NCI-H510A treated with DMSO at 0.1 percent for 48 hours (cell line): ENCODE measurements around the gene AMFR.

Experiments used
- DNase-seq: peaks from one replicate; lab custom pipeline; 2025; lab: John Stamatoyannopoulos, UW

The AMFR gene

DNA sequence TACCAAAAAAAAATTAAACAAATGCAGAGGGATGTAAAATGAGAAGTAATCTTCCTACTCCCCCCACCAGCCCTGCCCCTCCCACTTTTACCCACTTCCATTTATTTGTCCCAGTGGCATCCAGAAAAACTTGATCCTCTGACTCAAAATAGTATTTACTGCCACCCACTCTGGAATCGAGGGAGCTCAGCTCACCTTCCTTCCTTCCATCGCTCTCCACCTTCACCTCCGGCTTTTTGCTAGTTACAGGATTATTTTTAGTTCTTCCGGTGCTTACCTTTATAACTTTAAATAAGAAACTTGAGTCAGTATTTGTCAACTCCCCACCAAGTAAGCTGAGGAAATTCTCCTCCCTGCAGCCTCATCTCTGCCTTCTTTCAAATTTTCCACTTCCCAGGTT, 94.9 kb downstream of the AMFR start:
- DNase-seq, result no peak

DNA sequence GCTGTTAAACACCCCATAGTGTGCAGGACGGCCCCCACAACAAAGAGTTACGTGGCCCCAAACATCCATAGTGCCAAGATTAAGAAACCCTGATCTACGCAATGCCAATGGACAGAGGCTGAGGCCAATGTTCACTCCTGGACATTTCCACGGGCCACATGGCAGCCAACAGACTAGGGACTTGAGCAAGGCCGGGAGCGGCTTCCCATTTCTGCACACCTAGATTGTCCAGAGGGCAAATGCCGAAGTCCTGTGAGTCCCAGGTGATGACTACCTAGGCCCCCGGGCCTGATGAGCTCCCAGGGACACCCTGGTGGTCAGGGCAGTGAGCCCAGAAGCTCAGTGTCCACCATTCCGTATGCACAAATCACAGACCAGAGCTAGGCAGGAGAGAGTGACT, 95.5 kb downstream of the AMFR start:
- no peak for DNase-seq

DNA sequence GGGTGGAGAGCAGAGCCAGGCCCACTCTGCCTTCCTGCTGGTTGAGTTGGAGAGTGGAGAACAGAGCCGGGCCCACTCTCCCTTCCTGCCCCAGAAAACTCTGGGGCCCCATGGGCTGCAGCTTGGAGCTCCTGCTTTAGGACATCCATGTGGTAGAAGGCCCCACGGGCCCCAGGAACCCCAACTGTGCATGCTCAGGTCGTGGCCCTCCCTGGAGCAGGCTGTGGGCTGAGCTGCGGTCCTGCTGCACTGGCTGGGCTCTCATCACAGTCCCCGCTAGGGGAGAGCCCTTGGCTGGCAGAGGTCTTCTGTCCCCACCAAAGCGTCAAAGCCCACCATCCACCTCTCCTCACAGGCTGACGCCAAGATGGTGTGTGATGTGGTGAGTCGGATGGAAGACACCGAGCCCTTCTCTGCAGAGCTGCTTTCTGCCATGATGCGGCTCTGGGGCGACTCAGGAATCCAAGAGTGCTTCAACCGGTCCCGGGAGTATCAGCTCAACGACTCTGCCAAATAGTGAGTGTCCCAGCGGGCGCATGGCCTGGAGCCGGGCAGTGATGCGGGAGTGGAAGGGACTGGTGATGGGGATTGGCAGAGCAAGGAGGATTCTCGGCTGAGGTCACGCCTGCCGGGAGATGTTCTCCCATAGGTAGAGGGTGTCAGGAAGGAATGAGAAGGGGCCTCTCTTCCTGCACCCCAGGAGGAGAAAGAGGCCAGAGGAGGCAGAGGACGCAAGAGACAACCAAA, 96.9 kb downstream of the AMFR start:
- no peak for DNase-seq

DNA sequence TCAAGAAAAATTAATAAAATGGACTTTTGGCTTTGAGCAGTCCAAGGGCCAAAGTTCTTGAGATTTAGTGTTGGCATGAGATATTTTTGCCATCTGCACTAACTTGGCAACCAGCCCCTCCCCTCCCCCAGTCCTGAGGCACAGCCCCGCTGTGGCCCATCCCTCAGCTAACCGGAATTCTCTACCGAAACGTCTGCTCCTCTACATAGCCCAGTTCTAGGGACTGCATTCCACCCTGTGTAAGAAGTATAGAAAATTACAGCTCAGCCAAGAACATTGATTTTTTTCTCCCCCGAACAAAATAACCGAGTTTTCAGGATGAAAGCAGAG, 97.5 kb downstream of the AMFR start:
- no peak for DNase-seq

DNA sequence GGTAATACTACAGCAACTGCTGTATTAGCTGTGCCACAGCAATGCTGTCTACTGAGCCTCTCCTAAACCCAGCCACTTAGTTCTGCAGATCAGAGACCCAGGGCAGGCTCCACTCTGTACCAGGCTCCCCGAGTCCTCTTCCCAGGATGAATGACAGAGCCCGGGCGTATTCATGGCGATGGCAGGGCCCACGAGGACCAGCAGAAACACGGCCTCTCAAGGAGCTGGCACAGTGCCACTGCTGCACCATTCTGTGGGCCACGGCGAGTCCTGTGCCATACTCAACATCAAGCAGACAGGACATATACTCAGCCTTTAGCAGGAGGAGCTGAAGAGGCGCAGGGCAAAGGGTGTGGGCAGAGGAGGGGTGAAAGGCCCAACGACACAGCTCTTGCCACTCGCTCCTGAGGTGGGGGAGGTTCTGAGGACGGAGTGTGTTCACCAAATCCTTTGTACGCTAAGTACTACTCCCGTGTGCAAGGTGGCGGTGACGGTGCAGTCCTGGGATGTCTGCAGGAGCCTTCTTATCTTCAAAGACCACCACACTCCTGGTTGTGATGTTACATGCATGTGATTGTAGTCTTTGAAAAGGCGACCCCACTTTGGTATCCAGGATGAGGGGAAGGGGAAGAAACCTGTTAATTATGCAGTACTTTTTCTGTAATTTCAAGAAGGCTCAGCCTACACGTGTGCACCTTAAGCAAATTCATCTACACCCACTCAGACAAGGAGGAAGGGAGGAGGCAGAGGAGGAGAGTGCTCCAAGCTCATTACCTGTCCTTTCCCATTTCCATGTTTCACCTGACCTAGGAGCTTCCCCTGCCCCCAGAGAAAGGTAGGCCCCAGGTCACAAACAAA, 98.0 kb downstream of the AMFR start:
- no peak for DNase-seq

DNA sequence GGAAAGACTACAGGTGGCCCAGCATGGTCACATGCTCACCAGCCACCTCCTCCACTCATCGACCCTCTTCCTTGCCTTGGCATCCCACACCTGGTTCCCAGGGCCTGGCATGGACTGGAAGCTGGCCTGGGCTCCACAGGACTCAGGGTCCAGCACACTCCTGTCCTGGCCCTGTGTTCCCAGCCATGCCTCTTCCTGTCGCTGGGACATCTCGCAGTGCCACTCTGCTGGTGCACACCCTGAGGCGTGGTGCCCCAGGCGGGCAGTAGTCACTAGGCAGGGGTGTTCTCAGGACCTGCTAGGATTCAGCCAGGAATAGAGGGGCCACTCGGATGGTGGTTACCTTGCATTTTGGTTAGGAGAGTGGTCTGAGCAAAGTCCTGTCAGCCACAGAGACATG, 99.4 kb downstream of the AMFR start:
- DNase-seq, result no peak

DNA sequence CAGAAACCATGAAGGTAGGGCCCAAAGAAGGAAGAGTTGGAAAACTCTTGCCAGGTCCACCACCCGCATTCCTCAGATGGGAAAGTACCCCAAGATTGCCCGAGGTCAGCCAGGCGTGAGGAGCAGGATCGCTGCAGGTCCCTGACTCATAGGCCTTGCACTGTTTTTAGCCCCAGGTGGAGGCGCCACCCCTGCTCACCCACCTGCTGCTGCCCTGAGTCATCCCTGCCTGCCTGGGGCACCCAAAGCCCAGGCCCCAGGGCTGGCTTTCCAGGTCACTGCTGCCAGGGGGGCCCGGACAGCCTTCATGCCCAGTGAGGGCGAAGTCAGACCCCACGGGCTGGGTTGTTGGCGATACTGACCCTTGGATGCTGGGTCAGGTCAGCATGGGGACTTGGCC, 100.9 kb downstream of the AMFR start:
- no peak for DNase-seq

DNA sequence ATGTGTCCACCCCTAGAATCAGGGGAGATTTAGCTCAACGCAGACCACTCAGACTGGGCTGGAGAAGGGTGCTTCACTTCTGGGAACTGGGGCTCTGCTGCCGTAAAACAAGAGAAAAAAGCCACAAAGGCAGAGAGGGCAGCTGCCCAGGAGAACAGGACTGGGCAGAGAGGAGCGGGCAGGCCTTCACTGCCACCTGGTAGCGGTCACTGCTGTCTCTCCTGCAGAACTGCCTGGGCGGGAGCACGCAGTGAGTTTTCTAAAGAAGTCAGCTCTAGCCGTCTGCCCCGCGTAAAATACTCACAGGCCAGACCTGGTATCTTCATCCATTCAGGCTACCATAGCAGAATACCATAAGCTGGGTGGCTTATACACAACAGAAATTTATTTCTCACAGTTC, 103.8 kb downstream of the AMFR start:
- DNase-seq, result no peak

DNA sequence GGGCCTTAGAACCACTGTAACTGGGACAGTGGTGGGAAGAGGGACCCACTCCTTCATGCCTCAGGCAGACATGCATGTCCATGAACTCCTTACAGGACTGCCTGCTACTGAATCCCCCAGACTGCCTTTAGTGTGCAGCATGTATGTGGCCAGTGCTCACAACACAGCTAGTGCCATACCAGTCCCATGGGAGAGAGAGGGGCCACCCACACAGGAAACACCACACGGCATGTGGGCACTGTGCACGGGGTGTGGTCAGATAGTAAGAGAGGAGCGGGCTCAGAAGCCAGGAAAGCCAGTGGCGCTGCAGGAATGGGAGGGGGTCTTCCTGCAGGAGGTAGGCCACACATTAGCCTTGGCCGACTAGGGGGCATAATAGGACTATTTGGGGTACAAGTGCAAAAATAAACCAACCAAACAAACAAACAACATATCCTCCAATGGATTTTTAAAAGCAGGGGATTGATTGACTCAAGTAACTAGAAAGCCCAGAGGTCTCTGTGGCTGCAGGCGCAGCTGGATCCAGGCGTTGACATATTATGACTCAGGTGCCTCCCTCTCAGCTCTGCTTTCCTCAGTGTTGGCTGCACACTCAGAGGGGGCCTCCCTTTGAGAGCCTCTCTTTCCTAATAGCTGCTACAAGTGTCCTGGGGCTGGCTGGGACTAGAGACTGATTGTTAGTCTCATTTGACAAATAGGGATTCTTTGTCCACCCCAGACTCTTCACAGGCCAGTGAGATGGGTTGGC, 104.4 kb downstream of the AMFR start:
- no peak for DNase-seq

DNA sequence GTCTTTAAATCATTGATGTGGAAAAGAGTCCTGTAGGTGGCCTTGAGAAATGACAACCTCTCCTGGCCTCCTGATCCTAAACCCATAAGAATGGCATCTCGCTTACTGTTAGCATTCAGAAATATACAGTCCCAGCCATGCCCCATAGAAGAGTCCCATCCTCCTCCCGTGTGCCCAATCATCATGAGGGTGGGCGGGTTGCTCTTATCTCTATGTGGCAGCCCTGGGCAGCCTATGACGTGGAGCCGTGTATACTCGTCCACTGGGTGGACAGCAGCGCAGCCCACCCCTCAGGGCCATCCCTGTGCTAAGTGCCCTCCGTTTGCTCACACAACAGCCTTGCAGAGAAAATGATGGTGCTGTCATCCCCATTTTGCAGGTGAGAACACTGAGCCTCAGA, 105.3 kb downstream of the AMFR start:
- DNase-seq, result no peak

DNA sequence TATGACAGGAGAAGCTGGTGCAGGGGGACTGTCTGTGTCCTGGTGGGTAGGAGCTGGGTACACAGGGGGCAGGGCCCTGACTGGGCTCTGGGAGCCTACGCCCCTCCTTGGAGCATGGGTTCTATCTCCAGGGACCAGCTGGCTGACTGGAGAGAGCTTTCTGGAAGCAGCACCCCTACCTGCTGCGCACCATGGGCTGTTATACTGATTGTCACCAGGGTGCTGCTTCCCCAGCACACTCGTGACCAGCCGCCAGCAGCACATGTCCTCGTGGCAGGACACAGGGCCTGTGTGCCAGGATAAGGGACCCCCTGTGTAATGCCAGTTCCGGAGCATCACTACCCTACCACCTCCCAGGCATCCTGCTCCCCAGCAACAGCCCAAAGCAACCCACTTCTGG, 106.0 kb downstream of the AMFR start:
- no peak for DNase-seq

DNA sequence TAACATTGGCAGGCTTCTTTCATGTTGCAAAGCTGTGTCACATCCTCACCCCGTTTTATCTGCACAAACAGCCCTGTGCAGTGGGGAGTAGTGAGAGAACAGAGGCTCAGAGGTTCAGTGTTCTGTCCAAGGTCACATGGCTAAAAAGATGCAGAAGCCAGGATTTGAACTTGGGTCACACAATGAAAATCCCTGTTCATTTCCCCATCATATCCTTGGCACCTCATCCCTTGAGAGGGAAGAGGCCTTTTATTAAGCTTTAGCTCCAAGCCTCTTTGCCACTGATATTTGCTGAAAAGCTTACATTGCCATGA, 106.6 kb downstream of the AMFR start:
- DNase-seq, result no peak

DNA sequence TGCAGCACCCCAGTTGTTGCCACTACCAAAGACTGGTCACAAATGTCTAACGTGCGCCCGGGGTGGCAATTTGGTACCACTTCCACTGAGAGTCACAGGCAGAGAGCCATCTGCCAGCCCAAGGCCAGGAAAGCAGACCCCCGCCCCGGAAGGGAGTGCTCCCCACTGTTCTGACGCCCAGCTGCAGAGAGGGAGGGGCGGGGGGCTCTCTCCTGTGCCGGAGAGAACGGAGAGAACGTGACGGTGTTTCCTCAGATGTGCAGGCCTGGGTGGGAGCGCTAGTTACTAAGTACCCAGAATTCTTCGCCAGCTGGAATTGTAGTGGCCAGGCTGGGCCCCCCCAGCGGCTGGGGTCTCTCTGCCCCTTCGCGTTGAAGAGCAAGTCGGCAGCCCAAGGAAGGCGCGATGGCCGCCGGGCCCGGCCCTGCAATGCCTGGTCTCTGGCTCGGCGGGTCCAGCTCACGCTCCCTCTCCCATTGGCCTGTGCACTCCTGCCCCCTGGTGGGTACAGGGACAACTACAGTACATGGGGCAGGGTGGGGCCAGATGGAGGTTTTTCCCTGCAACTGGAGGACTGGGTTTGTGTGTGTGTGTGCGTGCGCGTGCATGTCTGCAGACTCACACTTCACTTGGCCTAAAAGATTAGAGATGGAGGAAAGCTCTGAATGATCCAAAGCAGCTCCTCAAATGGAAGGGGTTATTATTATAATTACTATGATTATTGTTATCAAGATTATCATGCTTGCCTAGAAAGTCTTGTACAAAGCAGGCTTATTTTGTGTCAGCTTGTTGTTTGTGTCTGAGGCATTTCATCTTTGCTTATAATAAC, 107.1 kb downstream of the AMFR start:
- DNase-seq, result peak; percentile 76

DNA sequence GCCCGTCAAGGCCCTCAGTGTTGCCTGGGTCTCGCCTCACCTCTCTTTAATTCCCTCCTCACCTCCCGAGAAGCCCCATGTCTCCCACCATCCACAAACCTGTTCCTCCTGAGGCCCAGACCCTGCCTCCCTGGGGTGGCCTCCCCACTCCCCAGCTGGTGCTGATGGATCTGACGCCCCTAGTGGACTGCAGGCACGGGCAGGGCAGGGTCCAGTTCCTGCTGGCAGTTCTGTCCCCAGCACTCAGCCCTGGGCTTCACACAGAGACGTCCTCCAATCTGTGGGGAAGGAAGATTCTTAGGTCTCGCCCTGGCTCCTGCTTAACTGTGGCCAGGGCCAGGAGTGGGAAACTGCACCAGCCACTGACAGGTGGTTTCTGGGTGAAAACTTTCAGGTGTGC, 108.8 kb downstream of the AMFR start:
- no peak for DNase-seq

DNA sequence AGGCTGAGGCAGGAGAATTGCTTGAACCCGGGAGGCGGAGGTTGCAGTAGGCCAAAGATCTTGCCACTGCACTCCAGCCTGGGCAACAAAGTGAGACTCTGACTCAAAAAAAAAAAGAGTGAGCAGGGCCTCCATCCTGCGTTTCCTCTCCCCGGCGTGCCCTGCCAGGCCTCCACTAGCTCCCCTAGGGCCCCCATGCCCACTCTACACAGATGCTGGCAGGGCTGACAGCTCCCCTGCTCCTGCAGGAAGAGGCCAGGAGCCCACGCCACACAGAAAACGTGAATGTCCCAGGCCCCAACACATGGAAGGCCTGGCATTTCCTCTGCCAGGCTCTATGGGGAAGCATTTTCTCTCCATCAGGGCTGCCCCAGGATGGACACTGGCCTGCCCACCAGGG, 109.4 kb downstream of the AMFR start:
- no peak for DNase-seq

DNA sequence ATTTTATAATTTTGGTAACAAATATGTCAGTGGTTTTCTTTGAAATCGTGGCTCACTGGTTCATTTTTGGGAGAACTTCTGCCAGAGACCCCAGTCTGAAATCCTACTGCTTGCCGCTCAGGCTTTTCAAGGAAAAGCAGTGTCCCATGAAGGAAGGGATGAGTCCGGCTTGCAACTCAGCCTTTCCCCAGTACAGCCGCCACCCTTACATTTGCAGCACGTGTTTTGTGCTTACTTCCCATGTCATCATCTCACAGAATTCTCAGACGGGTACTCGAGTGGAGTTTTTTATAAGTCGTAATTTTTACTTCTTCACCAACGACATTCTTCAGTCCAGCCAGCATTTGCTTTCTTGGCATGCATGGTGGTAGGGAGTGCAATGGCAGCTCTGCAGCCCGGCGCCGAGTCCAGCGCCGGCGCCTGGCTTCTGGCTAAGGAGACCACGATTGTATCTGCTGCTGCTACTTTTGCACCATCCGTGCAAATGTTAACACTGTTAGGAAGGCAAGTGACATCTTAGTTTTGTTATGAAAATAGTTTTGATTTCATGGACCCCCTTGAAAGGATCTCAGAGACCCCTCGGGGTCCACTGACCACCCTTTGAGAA, 111.0 kb downstream of the AMFR start:
- no peak for DNase-seq

DNA sequence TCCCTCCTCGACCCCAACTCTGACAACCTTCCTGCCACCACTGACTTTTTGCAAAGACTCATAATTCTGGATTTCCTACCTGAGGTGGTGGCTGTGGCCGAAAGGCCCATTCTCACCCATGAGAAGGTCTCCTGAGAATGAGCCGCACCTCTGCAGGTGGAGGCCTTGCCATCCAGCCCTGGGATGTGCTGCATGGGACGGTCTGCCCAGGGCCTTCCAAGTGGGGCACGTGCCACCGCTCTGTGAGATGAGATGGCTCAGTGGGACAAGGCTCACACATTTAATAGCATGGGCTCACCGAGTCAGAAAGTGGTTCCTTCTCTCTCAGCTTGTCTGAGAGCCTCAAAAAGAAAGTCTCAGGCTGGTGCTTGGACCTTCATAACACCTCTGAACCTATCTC, 112.8 kb downstream of the AMFR start:
- no peak for DNase-seq

DNA sequence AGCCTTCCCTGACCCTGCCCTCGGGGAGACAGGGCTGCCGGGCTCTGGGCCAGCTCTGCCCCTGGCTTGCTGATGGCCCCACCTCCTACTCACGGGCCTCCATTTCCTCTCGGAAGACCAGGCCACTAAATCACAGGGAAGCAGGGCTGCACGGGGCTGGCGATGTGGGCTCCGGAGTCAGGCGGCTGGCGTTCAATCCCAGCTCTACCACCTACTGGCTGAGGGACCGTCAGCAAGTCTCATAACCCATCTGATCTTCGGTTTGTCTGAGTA, 113.4 kb downstream of the AMFR start:
- no peak for DNase-seq
